ENCODE measurements around the gene NEFH. TPM values are rescaled to one million over a fixed set of nuclear protein-coding genes. Genes with fewer than 3 reads are reported as not detected.

The NEFH gene
- total RNA-seq, 1 experiment from 2014 or later: 5.7 TPM

DNA sequence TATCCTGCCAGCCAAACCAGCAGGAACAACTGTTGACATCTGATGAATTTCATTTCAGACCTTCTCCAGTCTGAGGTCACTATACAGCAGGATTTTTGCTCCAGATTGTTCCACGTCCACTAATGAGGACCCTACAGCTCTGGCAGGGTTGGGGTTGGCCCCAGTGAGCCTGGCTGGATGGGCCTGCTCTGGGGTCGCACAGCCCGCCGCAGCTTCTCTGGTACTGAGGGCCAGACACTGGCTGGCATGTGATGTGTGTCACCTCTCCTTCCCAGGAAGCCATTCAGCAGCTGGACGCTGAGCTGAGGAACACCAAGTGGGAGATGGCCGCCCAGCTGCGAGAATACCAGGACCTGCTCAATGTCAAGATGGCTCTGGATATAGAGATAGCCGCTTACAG is 5.4 kb downstream of the NEFH start:
- Histone ChIP-seq H3K4me1 (ENCODE audit: insufficient read depth, low read length) (peaks cover 4% of the 10 kb centered on the region), H2BK15ac (ENCODE audit: low read depth, low read length) (no peak overlapping the region), H2BK20ac (ENCODE audit: low read depth, low read length, poor library complexity, severe bottlenecking) (no peak overlapping the region), H2AK5ac (ENCODE audit: insufficient read length, low read length) (no peak overlapping the region), H2AFZ (ENCODE audit: low read length) (no peak overlapping the region), H3K79me2 (ENCODE audit: insufficient read depth, low read length) (no peaks in the 10 kb centered on the region), H3K23ac (ENCODE audit: insufficient read length, low read depth, low read length) (no peak overlapping the region), H3K23me2 (ENCODE audit: insufficient read length, low read depth, low read length, poor library complexity, severe bottlenecking) (peaks cover 7% of the 10 kb centered on the region), H3K4me2 (ENCODE audit: insufficient read depth, insufficient read length, low read length) (no peak overlapping the region), H4K8ac (replicated peaks; ENCODE audit: insufficient read length, low read depth, low read length) (no peak overlapping the region), H4K20me1 (ENCODE audit: control insufficient read depth, insufficient read depth, insufficient read length) (no peaks in the 10 kb centered on the region), H4K91ac (ENCODE audit: insufficient read length, low read depth, low read length) (no peak overlapping the region), H3K14ac (ENCODE audit: insufficient read depth, low read length) (no peak overlapping the region), H3K27me3 (ENCODE audit: insufficient read depth, low read length) (peaks cover 9% of the 10 kb centered on the region; the same call in 1 of the 2 replicates), H3K79me1 (ENCODE audit: insufficient read depth, low read depth, low read length, poor library complexity, severe bottlenecking) (no peaks in the 10 kb centered on the region), H3K56ac (ENCODE audit: insufficient read length, low read depth, low read length) (no peak overlapping the region), H3K9me3 (ENCODE audit: control insufficient read depth, low read depth, low read length) (no peaks in the 10 kb centered on the region), H3K9ac (ENCODE audit: extremely low read depth, insufficient read length, low read length) (no peak overlapping the region), H4K5ac (ENCODE audit: insufficient read length, low read depth, low read length) (no peak overlapping the region), H3K27ac (ENCODE audit: insufficient read length, low read depth, low read length) (no peak overlapping the region), H2BK5ac (ENCODE audit: insufficient read length, low read length) (no peak overlapping the region), H3K4ac (ENCODE audit: low read depth, low read length) (no peak overlapping the region), H3K18ac (ENCODE audit: insufficient read length, low read depth, low read length) (no peak overlapping the region), H2BK120ac (ENCODE audit: low read depth, low read length, poor library complexity, severe bottlenecking) (no peak overlapping the region), H2BK12ac (ENCODE audit: insufficient read length, low read depth, low read length) (no peak overlapping the region), H3T11ph (ENCODE audit: low read length) (no peak overlapping the region)
- peaks cover 35% of the 10 kb centered on the region for H3K27me3 Mint-ChIP-seq (ENCODE audit: low read depth)
- TF ChIP-seq, protein P1, sequence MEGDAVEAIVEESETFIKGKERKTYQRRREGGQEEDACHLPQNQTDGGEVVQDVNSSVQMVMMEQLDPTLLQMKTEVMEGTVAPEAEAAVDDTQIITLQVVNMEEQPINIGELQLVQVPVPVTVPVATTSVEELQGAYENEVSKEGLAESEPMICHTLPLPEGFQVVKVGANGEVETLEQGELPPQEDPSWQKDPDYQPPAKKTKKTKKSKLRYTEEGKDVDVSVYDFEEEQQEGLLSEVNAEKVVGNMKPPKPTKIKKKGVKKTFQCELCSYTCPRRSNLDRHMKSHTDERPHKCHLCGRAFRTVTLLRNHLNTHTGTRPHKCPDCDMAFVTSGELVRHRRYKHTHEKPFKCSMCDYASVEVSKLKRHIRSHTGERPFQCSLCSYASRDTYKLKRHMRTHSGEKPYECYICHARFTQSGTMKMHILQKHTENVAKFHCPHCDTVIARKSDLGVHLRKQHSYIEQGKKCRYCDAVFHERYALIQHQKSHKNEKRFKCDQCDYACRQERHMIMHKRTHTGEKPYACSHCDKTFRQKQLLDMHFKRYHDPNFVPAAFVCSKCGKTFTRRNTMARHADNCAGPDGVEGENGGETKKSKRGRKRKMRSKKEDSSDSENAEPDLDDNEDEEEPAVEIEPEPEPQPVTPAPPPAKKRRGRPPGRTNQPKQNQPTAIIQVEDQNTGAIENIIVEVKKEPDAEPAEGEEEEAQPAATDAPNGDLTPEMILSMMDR (conservative IDR thresholded peaks at IDR 0.05): no peak
- no CpG with 5 or more reads among the region's 8 CpGs for WGBS (ENCODE audit: extremely low coverage, insufficient read length, low lambda C conversion rate)
- DNase-seq: no peak
- H3K36me3 Mint-ChIP-seq (ENCODE audit: insufficient read depth in 1 of 3, low read depth in 3 of 3): peaks cover 15 to 28% (median 17%) of the 10 kb centered on the region in 3 experiments
- H3K9me3 Mint-ChIP-seq: peaks cover 4 to 5% of the 10 kb centered on the region in 2 experiments
- H3K4me1 Mint-ChIP-seq: peaks cover 13% of the 10 kb centered on the region in 2 experiments
- no peak overlapping the region for H3K4me3 Mint-ChIP-seq
- no peak overlapping the region for H3K27ac Mint-ChIP-seq
